ENCODE measurements around the gene AKR1A1. TPM values are rescaled to one million over a fixed set of nuclear protein-coding genes. Genes with fewer than 3 reads are reported as not detected.

Gene AKR1A1
- total RNA-seq, 2 donors from 2014 or later = 200 to 239 TPM

DNA sequence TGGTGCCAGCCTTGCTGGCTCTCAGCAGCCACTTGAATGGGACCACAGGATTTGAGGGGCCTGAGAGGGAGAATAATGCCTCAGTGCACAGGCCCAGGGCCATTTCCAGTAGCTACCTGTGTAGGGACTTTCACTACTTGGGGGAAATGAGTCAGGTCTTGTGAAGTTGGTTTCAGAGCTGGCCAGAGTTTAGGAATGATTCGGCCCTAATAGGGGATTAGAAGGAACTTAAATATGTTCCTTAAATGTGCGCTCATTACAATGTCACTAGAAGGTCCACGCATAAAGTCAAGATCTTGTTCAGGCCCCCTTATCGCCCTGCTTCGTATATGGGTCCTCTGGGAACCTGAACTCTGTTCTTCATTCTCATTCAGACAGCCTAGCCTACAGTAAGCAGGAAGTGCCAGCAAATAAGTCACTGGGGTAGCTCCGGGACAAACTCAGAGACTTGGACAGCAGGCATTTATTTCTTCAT, 5.6 kb upstream of the AKR1A1 start:
- Histone ChIP-seq H3K27ac (ENCODE audit: low read depth, low read length) (no peak overlapping the region), H3K9me3 (ENCODE audit: control insufficient read depth, low read length) (no peaks in the 10 kb centered on the region), H3K36me3 (ENCODE audit: control insufficient read depth, insufficient read depth, low read length) (no peaks in the 10 kb centered on the region), H3K27me3 (ENCODE audit: control insufficient read depth, insufficient read depth, low read length, poor library complexity, severe bottlenecking) (no peaks in the 10 kb centered on the region), H3K4me3 (ENCODE audit: low read length) (no peak overlapping the region), H3K9ac (ENCODE audit: extremely low read depth, low read length, poor library complexity, severe bottlenecking) (no peak overlapping the region), H3K4me1 (ENCODE audit: control insufficient read depth, insufficient read depth, low read length) (no peaks in the 10 kb centered on the region)
- H3K27ac Mint-ChIP-seq = no peak overlapping the region
- DNase-seq = no peak
- H3K36me3 Mint-ChIP-seq (ENCODE audit: low read depth) = no peaks in the 10 kb centered on the region
- TF ChIP-seq, protein P1, sequence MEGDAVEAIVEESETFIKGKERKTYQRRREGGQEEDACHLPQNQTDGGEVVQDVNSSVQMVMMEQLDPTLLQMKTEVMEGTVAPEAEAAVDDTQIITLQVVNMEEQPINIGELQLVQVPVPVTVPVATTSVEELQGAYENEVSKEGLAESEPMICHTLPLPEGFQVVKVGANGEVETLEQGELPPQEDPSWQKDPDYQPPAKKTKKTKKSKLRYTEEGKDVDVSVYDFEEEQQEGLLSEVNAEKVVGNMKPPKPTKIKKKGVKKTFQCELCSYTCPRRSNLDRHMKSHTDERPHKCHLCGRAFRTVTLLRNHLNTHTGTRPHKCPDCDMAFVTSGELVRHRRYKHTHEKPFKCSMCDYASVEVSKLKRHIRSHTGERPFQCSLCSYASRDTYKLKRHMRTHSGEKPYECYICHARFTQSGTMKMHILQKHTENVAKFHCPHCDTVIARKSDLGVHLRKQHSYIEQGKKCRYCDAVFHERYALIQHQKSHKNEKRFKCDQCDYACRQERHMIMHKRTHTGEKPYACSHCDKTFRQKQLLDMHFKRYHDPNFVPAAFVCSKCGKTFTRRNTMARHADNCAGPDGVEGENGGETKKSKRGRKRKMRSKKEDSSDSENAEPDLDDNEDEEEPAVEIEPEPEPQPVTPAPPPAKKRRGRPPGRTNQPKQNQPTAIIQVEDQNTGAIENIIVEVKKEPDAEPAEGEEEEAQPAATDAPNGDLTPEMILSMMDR (conservative IDR thresholded peaks at IDR 0.05) = no peak
- peaks cover 3% of the 10 kb centered on the region for H3K4me1 Mint-ChIP-seq
- no peaks in the 10 kb centered on the region for H3K27me3 Mint-ChIP-seq (ENCODE audit: insufficient read depth)
- H3K9me3 Mint-ChIP-seq = no peaks in the 10 kb centered on the region
- WGBS, 2 experiments (ENCODE audit: insufficient coverage in 1 of 2, insufficient read length in 1 of 2) = 75 to 80% methylated on average over 5 to 6 of the region's 6 CpGs
- no peak overlapping the region for H3K4me3 Mint-ChIP-seq

DNA sequence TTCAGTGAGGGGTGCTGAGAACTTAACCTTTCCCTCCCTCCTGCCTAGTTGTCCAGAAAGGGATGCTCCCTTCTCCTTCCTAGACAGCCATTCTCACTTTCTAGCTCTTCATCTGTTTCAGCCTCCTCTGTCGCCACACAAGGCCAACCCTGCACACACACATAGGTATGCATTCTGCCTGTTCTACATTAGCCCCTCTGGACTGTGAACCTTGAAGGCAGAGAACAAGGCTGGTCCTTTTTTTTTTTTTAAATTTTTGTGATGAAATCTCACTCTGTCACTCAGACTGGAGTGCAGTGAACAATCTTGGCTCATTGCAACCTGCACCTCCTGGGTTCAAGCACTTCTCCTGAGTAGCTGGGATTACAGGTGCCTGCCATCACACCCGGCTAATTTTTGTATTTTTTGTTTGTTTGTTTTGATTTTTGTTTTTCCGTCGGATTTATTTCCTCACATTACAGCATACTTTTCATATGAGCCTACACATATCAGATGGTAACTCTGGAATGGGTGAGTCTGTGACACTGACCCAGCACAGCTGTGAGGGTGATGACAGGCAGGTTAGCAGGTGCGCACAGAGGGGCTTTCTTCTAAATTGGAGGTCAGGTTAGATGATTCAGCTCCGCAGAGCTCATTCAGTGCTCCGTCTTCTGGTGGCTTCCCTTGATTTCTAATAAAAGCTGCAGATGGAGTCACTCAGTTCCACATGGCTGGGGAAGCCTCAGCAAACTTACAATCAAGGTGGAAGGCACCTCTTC, 4.9 kb upstream of the AKR1A1 start:
- TF ChIP-seq, protein P1 (conservative IDR thresholded peaks at IDR 0.05) = no peak
- Histone ChIP-seq H3K27me3 (ENCODE audit: control insufficient read depth, insufficient read depth, low read length, poor library complexity, severe bottlenecking) (no peaks in the 10 kb centered on the region), H3K4me3 (ENCODE audit: low read length) (no peak overlapping the region), H3K9ac (ENCODE audit: extremely low read depth, low read length, poor library complexity, severe bottlenecking) (no peak overlapping the region), H3K36me3 (ENCODE audit: control insufficient read depth, insufficient read depth, low read length) (no peaks in the 10 kb centered on the region), H3K9me3 (ENCODE audit: control insufficient read depth, low read length) (no peaks in the 10 kb centered on the region), H3K27ac (ENCODE audit: low read depth, low read length) (no peak overlapping the region), H3K4me1 (ENCODE audit: control insufficient read depth, insufficient read depth, low read length) (no peaks in the 10 kb centered on the region)
- Mint-ChIP-seq H3K27me3 (ENCODE audit: insufficient read depth) (no peaks in the 10 kb centered on the region), H3K27ac (no peak overlapping the region), H3K4me1 (peaks cover 3% of the 10 kb centered on the region), H3K36me3 (ENCODE audit: low read depth) (no peaks in the 10 kb centered on the region), H3K9me3 (no peaks in the 10 kb centered on the region), H3K4me3 (no peak overlapping the region)
- DNase-seq = no peak
- 94 to 100% methylated on average over 3 to 4 of the region's 7 CpGs for WGBS, 2 experiments (ENCODE audit: insufficient coverage in 1 of 2, insufficient read length in 1 of 2)

DNA sequence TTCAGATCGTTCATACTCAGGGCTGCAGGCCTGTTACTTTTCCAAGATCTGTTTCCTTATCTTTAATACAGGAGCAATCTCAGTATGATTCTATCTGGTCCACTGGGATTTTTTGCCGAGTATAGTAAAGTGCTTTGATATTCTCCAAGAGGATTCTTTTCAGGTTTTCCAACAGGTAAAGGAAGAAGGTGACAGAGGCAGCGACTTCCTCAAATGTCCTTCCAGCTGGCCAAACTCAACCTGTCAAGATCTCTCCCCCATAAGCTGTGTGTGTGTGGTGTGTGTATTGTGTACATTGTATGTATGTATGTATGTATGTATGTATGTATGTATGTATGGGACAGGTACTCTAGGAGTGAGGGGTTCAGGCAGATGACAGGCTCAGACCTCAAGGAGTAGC, 1.1 kb downstream of the AKR1A1 start:
- Mint-ChIP-seq H3K27me3 (ENCODE audit: insufficient read depth) (no peaks in the 10 kb centered on the region), H3K36me3 (ENCODE audit: low read depth) (peaks cover 24% of the 10 kb centered on the region), H3K4me3 (peak overlapping the region; percentile 91), H3K9me3 (no peaks in the 10 kb centered on the region), H3K4me1 (peaks cover 8% of the 10 kb centered on the region), H3K27ac (no peak overlapping the region)
- peak overlapping the region; percentile 71 for H3K9ac ChIP-seq (ENCODE audit: extremely low read depth, low read length, poor library complexity, severe bottlenecking)
- H3K4me3 ChIP-seq (ENCODE audit: low read length) = peak overlapping the region; percentile 87
- no peaks in the 10 kb centered on the region for H3K9me3 ChIP-seq (ENCODE audit: control insufficient read depth, low read length)
- H3K36me3 ChIP-seq (ENCODE audit: control insufficient read depth, insufficient read depth, low read length) = peaks cover 31% of the 10 kb centered on the region
- no peaks in the 10 kb centered on the region for H3K27me3 ChIP-seq (ENCODE audit: control insufficient read depth, insufficient read depth, low read length, poor library complexity, severe bottlenecking)
- no peaks in the 10 kb centered on the region for H3K4me1 ChIP-seq (ENCODE audit: control insufficient read depth, insufficient read depth, low read length)
- DNase-seq = no peak
- no peak overlapping the region for H3K27ac ChIP-seq (ENCODE audit: low read depth, low read length)
- WGBS, 2 experiments (ENCODE audit: insufficient coverage in 1 of 2, insufficient read length in 1 of 2) = 10 to 36% methylated on average over 2 to 3 of the region's 3 CpGs
- TF ChIP-seq, protein P1 (conservative IDR thresholded peaks at IDR 0.05) = no peak
